WTC11 (cell line): Measurements from ENCODE around the gene CDK2. TPM values are rescaled to one million over a fixed set of nuclear protein-coding genes. Genes with fewer than 3 reads are reported as not detected.

Experiments
- ATAC-seq: fragments of 200-7000 bp; cut with Tn5 transposase; 2 replicates; pipeline ENCODE4 v1.10.0; 2021; ENCODE audit warnings: mild to moderate bottlenecking, moderate library complexity
- CTCF ChIA-PET: fragments of 300-600 bp; sonication (Branson Sonifier 250); formaldehyde crosslinking; loops from one replicate; lab custom pipeline; 2021; ENCODE audit warnings: antibody characterized with exemption; lab: Charles Lee
- POLR2A ChIA-PET: fragments of 350-600 bp; sonication (Branson Sonifier 250); formaldehyde crosslinking; loops from one replicate; lab custom pipeline; 2021; ENCODE audit warnings: antibody characterized with exemption; lab: Charles Lee
- DNase-seq: peaks from one replicate; pipeline ENCODE4 v3.0.0; 2021; ENCODE audit warnings: low spot score
- H3K27ac Mint-ChIP-seq: 2 replicates; pipeline ENCODE4 v1.8.0; 2021; ENCODE audit warnings: mixed read lengths
- H3K27me3 Mint-ChIP-seq: 2 replicates; pipeline ENCODE4 v1.8.0; 2021; ENCODE audit warnings: low read depth, mild to moderate bottlenecking, moderate library complexity, mixed read lengths
- H3K36me3 Mint-ChIP-seq: 2 replicates; pipeline ENCODE4 v1.8.0; 2021; ENCODE audit warnings: mixed read lengths
- H3K4me1 Mint-ChIP-seq: 2 replicates; pipeline ENCODE4 v1.8.0; 2022; ENCODE audit warnings: mixed read lengths
- H3K4me3 Mint-ChIP-seq: 2 replicates; pipeline ENCODE4 v1.8.0; 2021; ENCODE audit warnings: mild to moderate bottlenecking, moderate library complexity, mixed read lengths
- H3K9me3 Mint-ChIP-seq: 2 replicates; pipeline ENCODE4 v1.8.0; 2021; ENCODE audit warnings: mixed read lengths
- AFF4 ChIP-seq: sonication (generic); formaldehyde crosslinking; IDR thresholded peaks from 2 replicates; pipeline ENCODE4 v1.8.1; 2023; ENCODE audit warnings: mild to moderate bottlenecking, missing genetic modification reagents, borderline replicate concordance
- CBFB ChIP-seq: sonication (generic); formaldehyde crosslinking; IDR thresholded peaks from 2 replicates; pipeline ENCODE4 v1.8.1; 2022; ENCODE audit warnings: mild to moderate bottlenecking, low read depth, missing genetic modification reagents
- CREB1 ChIP-seq: sonication (generic); formaldehyde crosslinking; IDR thresholded peaks from 2 replicates; pipeline ENCODE4 v1.8.0; 2023; ENCODE audit warnings: mild to moderate bottlenecking, missing genetic modification reagents
- CREM ChIP-seq: sonication (generic); formaldehyde crosslinking; IDR thresholded peaks from 2 replicates; pipeline ENCODE4 v1.8.1; 2022; ENCODE audit warnings: mild to moderate bottlenecking, missing genetic modification reagents, moderate library complexity
- CTCF ChIP-seq: fragments of 200-600 bp; IDR thresholded peaks from 2 replicates; pipeline ENCODE4 v1.8.0; 2022; ENCODE audit warnings: antibody characterized with exemption
- E2F1 ChIP-seq: sonication (generic); formaldehyde crosslinking; IDR thresholded peaks from 2 replicates; pipeline ENCODE4 v1.8.0; 2022; ENCODE audit warnings: mild to moderate bottlenecking, missing genetic modification reagents
- SP1 ChIP-seq: sonication (generic); formaldehyde crosslinking; conservative IDR thresholded peaks from 2 replicates; pipeline ENCODE4 v1.8.1; 2022; ENCODE audit warnings: missing genetic modification reagents
- TCF7 ChIP-seq: sonication (generic); formaldehyde crosslinking; IDR thresholded peaks from 2 replicates; pipeline ENCODE4 v1.8.0; 2022; ENCODE audit warnings: mild to moderate bottlenecking, low read depth, missing genetic modification reagents, moderate library complexity
- TEAD4 ChIP-seq: sonication (generic); formaldehyde crosslinking; IDR thresholded peaks from 2 replicates; pipeline ENCODE4 v1.8.0; 2022; ENCODE audit warnings: mild to moderate bottlenecking, missing genetic modification reagents
- ZBTB21 ChIP-seq: sonication (generic); formaldehyde crosslinking; IDR thresholded peaks from 2 replicates; pipeline ENCODE4 v1.8.1; 2023; ENCODE audit warnings: mild to moderate bottlenecking, missing genetic modification reagents, borderline replicate concordance
- ZNF263 ChIP-seq: sonication (generic); formaldehyde crosslinking; IDR thresholded peaks from 2 replicates; pipeline ENCODE4 v1.8.1; 2022; ENCODE audit warnings: low read depth, mild to moderate bottlenecking, moderate library complexity, missing genetic modification reagents
- ZNF423 ChIP-seq: fragments of 250-450 bp; sonication (Bioruptor Pico); IDR thresholded peaks from 2 replicates; pipeline ENCODE4 v2.1.2; 2022; ENCODE audit warnings: mild to moderate bottlenecking, moderate library complexity
- total RNA-seq: library from RNA; stranded (reverse); gene quantifications from 3 replicates; pipeline ENCODE4 v1.2.3, GENCODE V29; 2021
- TF ChIP-seq, protein P1 (sequence below): sonication (generic); formaldehyde crosslinking; IDR thresholded peaks from 2 replicates; pipeline ENCODE4 v1.8.0; 2022; ENCODE audit warnings: mild to moderate bottlenecking, missing genetic modification reagents

Gene CDK2
- total RNA-seq, 1 experiment from 2014 or later: 43.1 TPM

DNA sequence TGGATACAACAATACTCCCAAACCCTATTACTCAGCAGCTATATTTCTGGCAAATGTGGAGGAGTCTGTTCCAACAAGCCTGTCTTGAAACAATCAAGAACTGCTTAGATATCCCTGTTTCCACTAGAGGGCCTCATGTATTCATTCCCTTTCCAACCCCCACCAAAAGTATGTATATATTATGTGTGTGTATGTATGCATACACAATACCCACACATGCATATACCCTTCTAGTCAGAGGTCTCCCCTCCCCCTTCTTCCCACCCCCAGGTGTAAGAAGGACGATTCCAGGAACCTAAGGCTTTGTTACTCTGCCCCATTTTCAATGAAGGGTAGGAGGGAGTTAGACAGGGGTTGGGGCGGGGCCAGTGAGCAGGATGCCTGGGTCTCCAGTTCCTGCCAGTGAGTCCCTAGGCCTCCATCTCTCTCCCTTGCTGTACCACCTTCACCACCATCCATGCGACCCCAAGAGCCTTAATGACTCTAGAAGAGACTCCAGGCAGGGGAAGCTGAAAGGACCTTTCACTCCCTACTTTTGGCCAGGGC is 35.8 kb upstream of the CDK2 start, which contains the start of gene DGKA:
TSS of gene DGKA (plus strand) at position 392 of the 546 bp plus-strand sequence. CDS start 5,342 bp downstream, outside the sequence.
- no peaks in the 10 kb centered on the region for H3K9me3 Mint-ChIP-seq
- DNase-seq (peak; percentile 55), ATAC-seq (peak; percentile 5; the same call in 1 of the 2 replicates)
- POLR2A ChIA-PET: interaction anchor here (1.1 to 1.5 kb wide), 3 partner anchors 43 to 101 kb away, joined by 3 to 5 read pairs (median 4); partner anchors contain the start of genes DNAJC14 and RAB5B
- peaks cover 40% of the 10 kb centered on the region for H3K4me1 Mint-ChIP-seq
- TF ChIP-seq CTCF: 0 out of 2 replicates have a peak, but pooled peaks have one; percentile 14
- no peak for TF ChIP-seq ZBTB21 (CRISPR knock-in tag)
- TF ChIP-seq, protein P1, sequence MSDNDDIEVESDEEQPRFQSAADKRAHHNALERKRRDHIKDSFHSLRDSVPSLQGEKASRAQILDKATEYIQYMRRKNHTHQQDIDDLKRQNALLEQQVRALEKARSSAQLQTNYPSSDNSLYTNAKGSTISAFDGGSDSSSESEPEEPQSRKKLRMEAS (CRISPR knock-in tag): 0 out of 2 replicates have a peak, but pooled peaks have one; percentile 11
- H3K4me3 Mint-ChIP-seq: peak within 1 kb of the TSS; percentile 85
- H3K27me3 Mint-ChIP-seq: peaks cover 48% of the 10 kb centered on the region
- CTCF ChIA-PET: interaction anchor here (0.6 to 4.9 kb wide), 22 partner anchors 9 to 211 kb away, joined by 3 to 40 read pairs (median 5); partner anchors contain the start of genes DNAJC14, ORMDL2, PMEL and RAB5B
- peaks cover 4% of the 10 kb centered on the region; the same call in 1 of the 2 replicates for H3K36me3 Mint-ChIP-seq
- peak within 1 kb of the TSS; percentile 91 for H3K27ac Mint-ChIP-seq

GRCh38 chr12:55931317-55931779 is 35.3 kb upstream of the CDK2 start:
- no peak for ATAC-seq
- no peak for DNase-seq
- ChIA-PET CTCF (interaction anchor here (0.5 to 4.9 kb wide), 14 partner anchors 8 to 1335 kb away, joined by 3 to 40 read pairs (median 4); partner anchors contain the start of genes DNAJC14, ORMDL2, RAB5B and SARNP), POLR2A (interaction anchor here (1.1 to 1.5 kb wide), 3 partner anchors 42 to 102 kb away, joined by 3 to 5 read pairs (median 4); partner anchors contain the start of genes DNAJC14 and RAB5B)
- Mint-ChIP-seq H3K9me3 (no peaks in the 10 kb centered on the region), H3K36me3 (peaks cover 4% of the 10 kb centered on the region; the same call in 1 of the 2 replicates), H3K27ac (peak overlapping the region; percentile 90), H3K27me3 (peaks cover 53% of the 10 kb centered on the region), H3K4me3 (peak overlapping the region; percentile 85), H3K4me1 (peaks cover 35% of the 10 kb centered on the region)
- TF ChIP-seq ZNF423 (CRISPR knock-in tag): no peak
- no peak for TF ChIP-seq CREB1 (CRISPR knock-in tag)
- TF ChIP-seq ZNF263 (CRISPR knock-in tag): no peak
- TF ChIP-seq CBFB: no peak
- TF ChIP-seq AFF4 (CRISPR knock-in tag): no peak
- no peak for TF ChIP-seq SP1 (CRISPR knock-in tag)
- TF ChIP-seq TCF7: no peak
- no peak for TF ChIP-seq TEAD4 (CRISPR knock-in tag)

DNA sequence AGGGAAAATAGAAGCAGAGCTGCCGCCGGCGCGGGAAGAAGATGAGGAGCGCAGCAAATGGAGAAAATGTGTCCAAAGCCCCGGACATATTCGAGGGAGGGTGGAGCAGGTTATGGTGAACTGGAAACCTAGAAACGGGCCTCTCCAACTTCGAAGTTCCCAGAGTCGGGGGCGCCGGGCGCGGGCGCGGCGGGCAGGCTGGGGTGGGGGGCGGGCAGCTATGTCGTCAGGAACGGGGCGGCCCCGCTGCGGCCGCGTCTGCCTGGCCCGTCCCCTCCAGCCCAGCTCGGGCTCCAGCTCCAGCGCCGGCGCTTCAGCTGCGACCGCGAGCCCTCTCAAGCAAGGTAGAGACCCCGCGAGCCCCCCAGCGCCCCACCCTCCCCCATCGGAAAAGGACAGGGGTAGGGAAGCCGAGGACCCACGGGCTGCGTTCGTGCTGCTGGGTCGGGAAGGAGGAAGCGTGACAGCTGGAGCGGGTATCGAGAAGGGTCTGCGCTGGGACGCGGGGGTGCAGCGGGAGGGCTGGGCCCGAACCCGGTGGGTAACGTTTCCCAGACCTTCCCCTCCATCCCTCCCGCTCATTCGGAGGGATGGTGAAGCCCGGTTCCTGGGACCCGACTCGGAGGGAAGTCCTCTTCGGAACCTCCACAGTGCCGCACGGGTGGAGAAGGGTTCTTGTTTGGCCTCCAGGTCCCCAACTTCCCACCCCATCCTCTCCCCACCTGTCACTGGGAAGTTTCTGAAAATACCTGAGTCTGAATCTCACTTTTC is 34.7 kb upstream of the CDK2 start:
- Mint-ChIP-seq H3K9me3 (no peaks in the 10 kb centered on the region), H3K27me3 (peaks cover 58% of the 10 kb centered on the region)
- no peak for TF ChIP-seq E2F1
- 0 out of 2 replicates have a peak, but pooled peaks have one; percentile 24 for TF ChIP-seq CREM (CRISPR knock-in tag)
- TF ChIP-seq, all 79 proteins: peak for 1

More for the DNA sequence above, 34.7 kb upstream of the CDK2 start:
- peak; percentile 65 for DNase-seq
- Mint-ChIP-seq H3K4me3 (peak overlapping the region; percentile 85), H3K27ac (peak overlapping the region; percentile 90), H3K4me1 (peaks cover 35% of the 10 kb centered on the region), H3K36me3 (peaks cover 4% of the 10 kb centered on the region; the same call in 1 of the 2 replicates)
- peak; percentile 8 for ATAC-seq
- POLR2A ChIA-PET: interaction anchor here (1.1 to 1.5 kb wide), 3 partner anchors 42 to 102 kb away, joined by 3 to 5 read pairs (median 4); partner anchors contain the start of genes DNAJC14 and RAB5B
- CTCF ChIA-PET: interaction anchor here (0.5 to 4.9 kb wide), 13 partner anchors 8 to 1336 kb away, joined by 3 to 40 read pairs (median 4); partner anchors contain the start of genes DNAJC14, ORMDL2, RAB5B and SARNP
